Prostate gland (tissue), 2 donors: Measurements from ENCODE around the gene SNRNP27. TPM values are rescaled to one million over a fixed set of nuclear protein-coding genes. Genes with fewer than 3 reads are reported as not detected.

Experiments used
- DNase-seq: peaks from one replicate; pipeline ENCODE4 v3.0.0-alpha.2; 2019; ENCODE audit warnings: low spot score
- H3K27ac ChIP-seq, 2 donors: fragments of 200-600 bp; sonication (generic); 2 replicates each; pipeline ENCODE4 v1.5.1; 2017 to 2019
- H3K27me3 ChIP-seq: fragments of 200-600 bp; sonication (generic); replicated peaks from 2 replicates; pipeline ENCODE4 v1.5.1; 2019; ENCODE audit not compliant: insufficient read depth
- H3K36me3 ChIP-seq, 2 donors: fragments of 200-600 bp; sonication (generic); 1 replicate in 1 of 2; 2 replicates in 1 of 2; pipeline versions ENCODE4 v1.5.1 to v1.8.1; 2017 to 2019
- H3K4me1 ChIP-seq: fragments of 200-600 bp; sonication (generic); replicated peaks from 2 replicates; pipeline ENCODE4 v1.5.1; 2019
- H3K4me3 ChIP-seq, 2 donors: fragments of 200-600 bp; sonication (generic); 2 replicates each; pipeline ENCODE4 v1.5.1; 2017 to 2019
- H3K9me3 ChIP-seq: fragments of 200-600 bp; sonication (generic); 2 replicates; pipeline ENCODE4 v1.5.1; 2017
- POLR2A ChIP-seq: fragments of 450-650 bp; IDR thresholded peaks from one replicate; pipeline ENCODE4 v1.6.1; 2016; ENCODE audit warnings: antibody characterized with exemption, mild to moderate bottlenecking
- POLR2AphosphoS5 ChIP-seq: sonication (generic); formaldehyde crosslinking; IDR thresholded peaks from one replicate; pipeline ENCODE4 v1.6.1; 2017; ENCODE audit warnings: antibody characterized with exemption
- WGBS: methylation state at CpG from one replicate; pipeline ENCODE4 v1.1.5; 2018; 5-methylcytosine and 5-hydroxymethylcytosine counted together
- intact Hi-C: fragments of 100-400 bp; cut with DNase I; formaldehyde crosslinking; loops from one replicate; pipeline ENCODE4 v1.14.2; 2022
- total RNA-seq, 2 donors: library from RNA; depleted of rRNA; stranded (reverse); fragments of >200 nt; gene quantifications; one replicate each; pipeline ENCODE4 v1.1.0, GENCODE V29; 2016
- TF ChIP-seq, protein P1 (sequence below), 4 experiments: fragments of 200-600 bp in 2 of 4; fragments of 450-650 bp in 2 of 4; sonication (generic) in 2 of 4; IDR thresholded peaks; 1 replicate in 3 of 4; 2 replicates in 1 of 4; pipeline ENCODE4 v1.5.1; 2016 to 2019; ENCODE audit warnings: antibody characterized with exemption in 4 of 4, mild to moderate bottlenecking in 2 of 4, moderate library complexity in 2 of 4

SNRNP27 gene
- total RNA-seq, 2 donors from 2014 or later: 52.1 to 69.1 TPM

DNA sequence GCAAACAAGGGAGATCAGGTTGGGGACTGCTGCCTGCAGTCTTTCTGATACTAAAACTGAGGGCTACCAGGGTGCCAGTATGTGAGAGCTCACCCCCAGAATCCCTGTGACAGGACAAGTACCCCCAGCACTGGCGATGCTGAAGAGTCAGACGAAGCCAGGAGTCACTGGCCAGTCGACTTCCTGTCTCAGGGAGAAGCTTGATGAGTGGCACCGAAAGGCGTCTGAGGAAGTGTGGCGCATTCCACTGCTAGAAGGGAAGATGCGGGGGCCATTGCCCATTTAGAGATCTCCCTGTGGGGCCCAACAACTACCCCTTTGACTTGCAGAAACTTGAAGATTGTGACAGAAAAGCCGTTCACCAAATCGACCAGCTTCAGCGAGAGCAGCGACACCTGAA, 43.1 kb downstream of the SNRNP27 start:
- H3K27me3 ChIP-seq: no peaks in the 10 kb centered on the region
- no peak overlapping the region for H3K27ac ChIP-seq
- intact Hi-C loops: no loop called here
- TF ChIP-seq POLR2AphosphoS5 (no peak), POLR2A (no peak)
- TF ChIP-seq, protein P1, sequence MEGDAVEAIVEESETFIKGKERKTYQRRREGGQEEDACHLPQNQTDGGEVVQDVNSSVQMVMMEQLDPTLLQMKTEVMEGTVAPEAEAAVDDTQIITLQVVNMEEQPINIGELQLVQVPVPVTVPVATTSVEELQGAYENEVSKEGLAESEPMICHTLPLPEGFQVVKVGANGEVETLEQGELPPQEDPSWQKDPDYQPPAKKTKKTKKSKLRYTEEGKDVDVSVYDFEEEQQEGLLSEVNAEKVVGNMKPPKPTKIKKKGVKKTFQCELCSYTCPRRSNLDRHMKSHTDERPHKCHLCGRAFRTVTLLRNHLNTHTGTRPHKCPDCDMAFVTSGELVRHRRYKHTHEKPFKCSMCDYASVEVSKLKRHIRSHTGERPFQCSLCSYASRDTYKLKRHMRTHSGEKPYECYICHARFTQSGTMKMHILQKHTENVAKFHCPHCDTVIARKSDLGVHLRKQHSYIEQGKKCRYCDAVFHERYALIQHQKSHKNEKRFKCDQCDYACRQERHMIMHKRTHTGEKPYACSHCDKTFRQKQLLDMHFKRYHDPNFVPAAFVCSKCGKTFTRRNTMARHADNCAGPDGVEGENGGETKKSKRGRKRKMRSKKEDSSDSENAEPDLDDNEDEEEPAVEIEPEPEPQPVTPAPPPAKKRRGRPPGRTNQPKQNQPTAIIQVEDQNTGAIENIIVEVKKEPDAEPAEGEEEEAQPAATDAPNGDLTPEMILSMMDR (IDR thresholded peaks at IDR 0.05): no peak
- no peaks in the 10 kb centered on the region for H3K4me1 ChIP-seq
- H3K9me3 ChIP-seq: no peaks in the 10 kb centered on the region
- H3K4me3 ChIP-seq: no peak overlapping the region
- DNase-seq: no peak
- WGBS: 81% methylated on average over 11 of the region's 11 CpGs
- peaks cover 0 to 3% of the 10 kb centered on the region in 2 donors for H3K36me3 ChIP-seq

DNA sequence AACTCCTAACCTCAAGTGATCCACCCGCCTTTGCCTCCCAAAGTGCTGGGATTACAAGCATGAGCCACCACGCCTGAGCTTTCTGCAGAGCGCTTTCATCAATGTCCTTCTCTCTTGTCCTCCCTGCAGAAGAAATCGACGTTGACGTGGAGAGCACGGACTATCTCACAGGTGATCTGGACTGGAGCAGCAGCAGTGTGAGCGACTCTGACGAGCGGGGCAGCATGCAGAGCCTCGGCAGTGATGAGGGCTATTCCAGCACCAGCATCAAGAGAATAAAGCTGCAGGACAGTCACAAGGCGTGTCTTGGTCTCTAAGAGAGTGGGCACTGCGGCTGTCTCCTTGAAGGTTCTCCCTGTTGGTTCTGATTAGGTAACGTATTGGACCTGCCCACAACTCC, 44.2 kb downstream of the SNRNP27 start:
- no peak for TF ChIP-seq POLR2A
- TF ChIP-seq, protein P1 (IDR thresholded peaks at IDR 0.05): no peak
- TF ChIP-seq POLR2AphosphoS5: no peak
- Histone ChIP-seq H3K36me3 (peaks cover 0 to 3% of the 10 kb centered on the region in 2 donors), H3K27me3 (no peaks in the 10 kb centered on the region), H3K4me1 (no peaks in the 10 kb centered on the region), H3K27ac (no peak overlapping the region), H3K9me3 (no peaks in the 10 kb centered on the region), H3K4me3 (no peak overlapping the region)
- DNase-seq: no peak
- WGBS: 92% methylated on average over 14 of the region's 14 CpGs
- intact Hi-C loops: no loop called here

DNA sequence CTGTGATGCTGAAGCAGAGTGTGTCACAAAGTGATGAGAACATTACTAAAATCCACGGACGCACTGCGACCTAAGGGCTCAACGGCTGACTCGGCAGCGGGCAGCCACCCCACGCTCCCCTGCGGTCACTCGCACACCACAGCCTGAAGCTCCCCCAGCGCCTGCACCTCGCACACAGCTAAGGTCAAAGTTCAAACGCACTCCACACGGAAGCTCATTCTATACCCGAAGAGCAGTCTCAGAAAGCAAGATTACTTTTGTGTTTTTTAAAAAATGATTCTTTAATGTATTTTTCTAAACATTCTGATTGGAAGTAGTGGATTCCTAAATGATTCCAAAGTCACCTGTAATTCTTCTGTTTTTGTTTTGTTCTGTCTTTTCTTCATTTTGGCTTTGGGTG, 46.0 kb downstream of the SNRNP27 start:
- intact Hi-C loops: no loop called here
- peaks cover 0 to 3% of the 10 kb centered on the region in 2 donors for H3K36me3 ChIP-seq
- 81% methylated on average over 14 of the region's 14 CpGs for WGBS

DNA sequence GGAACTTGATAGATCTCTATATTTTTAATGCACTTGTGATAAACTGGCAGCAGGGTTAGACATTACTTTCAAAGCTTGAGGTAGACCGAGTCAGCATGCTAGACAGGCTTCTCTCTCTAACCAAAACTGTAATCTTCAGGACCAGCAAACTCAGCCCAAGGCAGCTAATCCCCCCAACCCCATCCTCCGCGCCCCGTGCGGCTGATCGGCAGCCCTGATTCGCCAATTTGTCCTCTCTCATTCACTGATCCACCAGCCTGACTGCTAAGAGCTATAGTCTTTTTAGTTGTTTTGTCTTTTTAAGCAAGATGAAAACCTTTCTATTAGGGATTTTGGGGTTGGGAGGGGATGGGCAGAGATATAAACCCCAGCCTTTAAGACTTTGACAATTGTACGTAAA, 46.9 kb downstream of the SNRNP27 start:
- no peak overlapping the region for H3K27ac ChIP-seq
- H3K4me3 ChIP-seq: no peak overlapping the region
- 90% methylated on average over 8 of the region's 8 CpGs for WGBS
- no peak for DNase-seq
- H3K27me3 ChIP-seq: no peaks in the 10 kb centered on the region
- H3K9me3 ChIP-seq: no peaks in the 10 kb centered on the region
- no peaks in the 10 kb centered on the region for H3K4me1 ChIP-seq
- intact Hi-C loops: no loop called here
- peaks cover 0 to under 1% of the 10 kb centered on the region in 2 donors for H3K36me3 ChIP-seq
- TF ChIP-seq, protein P1 (IDR thresholded peaks at IDR 0.05): no peak
- TF ChIP-seq POLR2AphosphoS5 (no peak), POLR2A (no peak)

More for the DNA sequence above, 46.0 kb downstream of the SNRNP27 start:
- no peaks in the 10 kb centered on the region for H3K27me3 ChIP-seq
- no peaks in the 10 kb centered on the region for H3K9me3 ChIP-seq
- no peak overlapping the region for H3K4me3 ChIP-seq
- no peak for DNase-seq
- TF ChIP-seq POLR2AphosphoS5: no peak
- TF ChIP-seq, protein P1 (IDR thresholded peaks at IDR 0.05): no peak
- TF ChIP-seq POLR2A: no peak
- no peaks in the 10 kb centered on the region for H3K4me1 ChIP-seq
- no peak overlapping the region for H3K27ac ChIP-seq

DNA sequence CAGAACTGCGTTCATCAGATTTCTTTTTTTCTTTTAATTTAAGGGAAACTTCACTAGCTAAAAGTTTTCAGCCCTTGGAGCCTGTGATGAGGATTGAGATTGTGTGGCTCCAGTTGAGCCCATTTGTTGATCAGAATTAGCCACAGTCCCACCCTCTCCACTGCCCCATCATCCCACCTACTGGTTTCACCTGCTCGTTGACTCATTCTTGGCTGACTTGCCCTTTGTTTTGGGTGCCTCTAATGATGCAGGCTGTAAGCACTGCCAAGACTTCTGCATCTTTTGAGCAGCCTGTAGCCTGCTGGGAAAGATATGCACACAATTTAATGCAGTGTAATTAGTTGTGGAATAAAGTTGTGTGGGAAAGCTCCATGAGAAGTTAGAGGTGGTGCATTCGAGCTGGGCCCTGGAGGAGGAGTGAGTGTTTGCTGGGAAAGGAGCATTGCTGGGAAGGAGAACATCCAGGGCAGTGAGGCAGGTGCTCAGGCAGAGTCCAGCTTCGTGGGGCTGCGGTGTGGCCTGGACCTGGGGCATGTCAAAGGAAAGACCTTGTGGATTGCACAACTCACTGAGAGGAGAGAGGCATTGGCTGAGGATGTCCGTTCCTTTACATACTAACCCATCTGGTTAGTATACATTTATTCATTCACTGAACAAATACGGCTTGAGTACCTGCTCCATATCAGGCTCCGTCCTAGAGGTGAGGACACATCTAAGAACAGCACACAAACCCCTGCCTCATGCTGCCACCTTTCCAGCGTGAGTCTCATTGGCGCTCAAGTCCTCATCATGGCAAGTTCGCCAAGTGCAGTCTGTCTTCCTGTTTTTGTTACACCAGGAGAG, 49.5 kb downstream of the SNRNP27 start:
- TF ChIP-seq POLR2A: no peak
- TF ChIP-seq, protein P1 (IDR thresholded peaks at IDR 0.05): no peak
- no peak for TF ChIP-seq POLR2AphosphoS5
- Histone ChIP-seq H3K4me3 (no peak overlapping the region), H3K36me3 (no peaks in the 10 kb centered on the region), H3K27me3 (no peaks in the 10 kb centered on the region), H3K4me1 (no peaks in the 10 kb centered on the region), H3K27ac (no peak overlapping the region), H3K9me3 (no peaks in the 10 kb centered on the region)
- WGBS: 85% methylated on average over 11 of the region's 11 CpGs
- intact Hi-C loops: no loop called here
- DNase-seq: no peak
